ENCODE measurements around the gene COBL.

The COBL gene

DNA sequence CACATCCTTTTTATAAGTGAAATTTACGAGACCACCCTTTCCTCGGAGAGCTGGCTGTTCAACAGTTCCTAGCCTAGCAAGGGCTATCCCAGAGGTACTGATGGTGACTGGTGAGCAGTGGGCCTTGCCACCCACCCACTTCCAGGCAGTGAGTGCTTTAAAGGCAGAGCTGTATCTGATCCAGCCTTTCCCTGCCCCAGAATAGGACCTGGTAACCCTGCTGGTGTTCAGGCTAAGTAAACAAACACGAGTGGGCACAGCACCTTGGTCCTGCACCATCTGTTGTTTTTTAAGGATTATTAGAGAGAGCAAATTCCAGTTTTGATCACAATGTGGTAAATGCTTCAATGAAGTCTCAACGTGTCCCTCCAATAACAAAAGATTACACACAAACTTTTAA, 75.7 kb downstream of the COBL start:
- Histone ChIP-seq H3K9me2 (replicated peaks; ENCODE audit: low read depth, low read length) (no peaks in the 10 kb centered on the region), H2AFZ (ENCODE audit: low read length) (no peak overlapping the region), H3K4me3 (ENCODE audit: low read length, poor library complexity, severe bottlenecking) (no peak overlapping the region), H3F3A (ENCODE audit: low read depth) (no peaks in the 10 kb centered on the region), H3K9me3 (ENCODE audit: insufficient read depth, low read depth, low read length) (no peaks in the 10 kb centered on the region), H4K20me1 (ENCODE audit: insufficient read depth, low read length, poor library complexity, severe bottlenecking) (no peaks in the 10 kb centered on the region), H3K27me3 (ENCODE audit: insufficient read depth, low read length, poor library complexity, severe bottlenecking) (no peaks in the 10 kb centered on the region), H3K79me2 (ENCODE audit: insufficient read depth, low read length) (no peaks in the 10 kb centered on the region), H3K9ac (ENCODE audit: low read depth, low read length, poor library complexity, severe bottlenecking) (no peak overlapping the region), H3K4me2 (ENCODE audit: low read depth, low read length, poor library complexity, severe bottlenecking) (no peak overlapping the region), H3K36me3 (ENCODE audit: insufficient read depth, low read length) (no peaks in the 10 kb centered on the region), H3K4me1 (ENCODE audit: insufficient read depth, low read length, poor library complexity, severe bottlenecking) (no peaks in the 10 kb centered on the region)
- TF ChIP-seq, protein P1, sequence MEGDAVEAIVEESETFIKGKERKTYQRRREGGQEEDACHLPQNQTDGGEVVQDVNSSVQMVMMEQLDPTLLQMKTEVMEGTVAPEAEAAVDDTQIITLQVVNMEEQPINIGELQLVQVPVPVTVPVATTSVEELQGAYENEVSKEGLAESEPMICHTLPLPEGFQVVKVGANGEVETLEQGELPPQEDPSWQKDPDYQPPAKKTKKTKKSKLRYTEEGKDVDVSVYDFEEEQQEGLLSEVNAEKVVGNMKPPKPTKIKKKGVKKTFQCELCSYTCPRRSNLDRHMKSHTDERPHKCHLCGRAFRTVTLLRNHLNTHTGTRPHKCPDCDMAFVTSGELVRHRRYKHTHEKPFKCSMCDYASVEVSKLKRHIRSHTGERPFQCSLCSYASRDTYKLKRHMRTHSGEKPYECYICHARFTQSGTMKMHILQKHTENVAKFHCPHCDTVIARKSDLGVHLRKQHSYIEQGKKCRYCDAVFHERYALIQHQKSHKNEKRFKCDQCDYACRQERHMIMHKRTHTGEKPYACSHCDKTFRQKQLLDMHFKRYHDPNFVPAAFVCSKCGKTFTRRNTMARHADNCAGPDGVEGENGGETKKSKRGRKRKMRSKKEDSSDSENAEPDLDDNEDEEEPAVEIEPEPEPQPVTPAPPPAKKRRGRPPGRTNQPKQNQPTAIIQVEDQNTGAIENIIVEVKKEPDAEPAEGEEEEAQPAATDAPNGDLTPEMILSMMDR (conservative IDR thresholded peaks at IDR 0.05; ENCODE audit: low read length): no peak
- TF ChIP-seq EZH2phosphoT487 (IDR thresholded peaks at IDR 0.05; ENCODE audit: borderline replicate concordance): no peak

- Histone ChIP-seq H3K4me3 (ENCODE audit: low read length, poor library complexity, severe bottlenecking) (no peak overlapping the region), H3K27me3 (ENCODE audit: insufficient read depth, low read length, poor library complexity, severe bottlenecking) (no peaks in the 10 kb centered on the region), H2AFZ (ENCODE audit: low read length) (no peak overlapping the region), H3K4me2 (ENCODE audit: low read depth, low read length, poor library complexity, severe bottlenecking) (no peak overlapping the region), H3K9ac (ENCODE audit: low read depth, low read length, poor library complexity, severe bottlenecking) (no peak overlapping the region), H3K9me3 (ENCODE audit: insufficient read depth, low read depth, low read length) (no peaks in the 10 kb centered on the region), H3F3A (ENCODE audit: low read depth) (no peaks in the 10 kb centered on the region), H3K36me3 (ENCODE audit: insufficient read depth, low read length) (no peaks in the 10 kb centered on the region), H3K9me2 (replicated peaks; ENCODE audit: low read depth, low read length) (no peaks in the 10 kb centered on the region), H3K79me2 (ENCODE audit: insufficient read depth, low read length) (no peaks in the 10 kb centered on the region), H3K4me1 (ENCODE audit: insufficient read depth, low read length, poor library complexity, severe bottlenecking) (no peaks in the 10 kb centered on the region), H4K20me1 (ENCODE audit: insufficient read depth, low read length, poor library complexity, severe bottlenecking) (no peaks in the 10 kb centered on the region)
- TF ChIP-seq EZH2phosphoT487 (IDR thresholded peaks at IDR 0.05; ENCODE audit: borderline replicate concordance): no peak
- TF ChIP-seq, protein P1 (conservative IDR thresholded peaks at IDR 0.05; ENCODE audit: low read length): no peak
Observed at GRCh38 chr7:51239691-51240090, 76.9 kb downstream of the COBL start.

- no peaks in the 10 kb centered on the region for H3K79me2 ChIP-seq (ENCODE audit: insufficient read depth, low read length)
- H3K9ac ChIP-seq (ENCODE audit: low read depth, low read length, poor library complexity, severe bottlenecking): no peak overlapping the region
- no peaks in the 10 kb centered on the region for H3K4me1 ChIP-seq (ENCODE audit: insufficient read depth, low read length, poor library complexity, severe bottlenecking)
- no peaks in the 10 kb centered on the region for H3K36me3 ChIP-seq (ENCODE audit: insufficient read depth, low read length)
- no peaks in the 10 kb centered on the region for H4K20me1 ChIP-seq (ENCODE audit: insufficient read depth, low read length, poor library complexity, severe bottlenecking)
- no peak overlapping the region for H3K4me2 ChIP-seq (ENCODE audit: low read depth, low read length, poor library complexity, severe bottlenecking)
- H3K27me3 ChIP-seq (ENCODE audit: insufficient read depth, low read length, poor library complexity, severe bottlenecking): no peaks in the 10 kb centered on the region
- TF ChIP-seq EZH2phosphoT487 (IDR thresholded peaks at IDR 0.05; ENCODE audit: borderline replicate concordance): no peak
- TF ChIP-seq, protein P1 (conservative IDR thresholded peaks at IDR 0.05; ENCODE audit: low read length): no peak
- no peaks in the 10 kb centered on the region for H3K9me2 ChIP-seq (replicated peaks; ENCODE audit: low read depth, low read length)
- no peak overlapping the region for H3K4me3 ChIP-seq (ENCODE audit: low read length, poor library complexity, severe bottlenecking)
- H3K9me3 ChIP-seq (ENCODE audit: insufficient read depth, low read depth, low read length): no peaks in the 10 kb centered on the region
- no peaks in the 10 kb centered on the region for H3F3A ChIP-seq (ENCODE audit: low read depth)
- no peak overlapping the region for H2AFZ ChIP-seq (ENCODE audit: low read length)
Observed at GRCh38 chr7:51238981-51239495, 77.6 kb downstream of the COBL start.

Measured in Loucy (cell line).